Common myeloid progenitor, CD34-positive (primary cell): Measurements from ENCODE around the gene STAT5A.
"Not testable (repeated sequence)": the region's sequence is repeated elsewhere in the genome, so short reads cannot be mapped to it uniquely, and the experiment has no call there.

Source experiments
- CTCF ChIA-PET: fragments of 350-600 bp; sonication (Branson Sonifier 250); formaldehyde crosslinking; loops from one replicate; lab custom pipeline; 2021; ENCODE audit warnings: antibody characterized with exemption; lab: Charles Lee
- POLR2A ChIA-PET: fragments of 350-600 bp; sonication (Branson Sonifier 250); formaldehyde crosslinking; loops from one replicate; lab custom pipeline; 2021; ENCODE audit warnings: antibody characterized with exemption; lab: Charles Lee
- DNase-seq, 3 donors: peaks; one replicate each; pipeline versions ENCODE4 v3.0.0 to v3.0.0-alpha.2; 2013
- H3K27ac ChIP-seq, 2 experiments: 1 replicate in 1 of 2; 2 replicates in 1 of 2; pipeline ENCODE4 v1.7.0; 2013; ENCODE audit warnings: inconsistent platforms in 2 of 2, low read length in 2 of 2, mild to moderate bottlenecking in 2 of 2, low read depth in 1 of 2, moderate library complexity in 1 of 2; ENCODE audit not compliant: severe bottlenecking in 2 of 2, insufficient read depth in 1 of 2, poor library complexity in 1 of 2
- H3K27me3 ChIP-seq, 5 experiments: replicated peaks in 2 of 5; 1 replicate in 3 of 5; 2 replicates in 2 of 5; pipeline versions ENCODE4 v1.6.1 to v1.7.0; 2013; ENCODE audit warnings: low read length in 4 of 5, mild to moderate bottlenecking in 2 of 5, moderate library complexity in 2 of 5, inconsistent platforms in 1 of 5; ENCODE audit not compliant: insufficient read depth in 5 of 5, control insufficient read depth in 4 of 5
- H3K36me3 ChIP-seq, 4 experiments: 1 replicate in 2 of 4; 2 replicates in 2 of 4; pipeline versions ENCODE4 v1.6.1 to v1.7.0; 2013; ENCODE audit warnings: low read length in 3 of 4, control low read depth in 1 of 4, mild to moderate bottlenecking in 1 of 4; ENCODE audit not compliant: control insufficient read depth in 4 of 4, insufficient read depth in 4 of 4
- H3K4me1 ChIP-seq, 4 experiments: 1 replicate in 3 of 4; 2 replicates in 1 of 4; pipeline versions ENCODE4 v1.6.1 to v1.7.1; 2013; ENCODE audit warnings: low read length in 3 of 4, mild to moderate bottlenecking in 3 of 4, control low read depth in 1 of 4, inconsistent platforms in 1 of 4, moderate library complexity in 1 of 4; ENCODE audit not compliant: control insufficient read depth in 4 of 4, insufficient read depth in 4 of 4; ENCODE audit errors: control extremely low read depth in 1 of 4
- H3K4me3 ChIP-seq, 7 experiments: 1 replicate in 4 of 7; 2 replicates in 3 of 7; pipeline versions ENCODE4 v1.5.1 to v1.7.0; 2013; ENCODE audit warnings: mild to moderate bottlenecking in 7 of 7, low read length in 6 of 7, moderate library complexity in 6 of 7, inconsistent platforms in 2 of 7, low read depth in 2 of 7, control low read depth in 1 of 7; ENCODE audit not compliant: insufficient read depth in 4 of 7, control insufficient read depth in 1 of 7; ENCODE audit errors: extremely low read depth in 1 of 7
- H3K9me3 ChIP-seq, 5 experiments: 1 replicate in 4 of 5; 2 replicates in 1 of 5; pipeline versions ENCODE4 v1.6.1 to v1.7.1; 2013; ENCODE audit warnings: low read length in 4 of 5, mild to moderate bottlenecking in 2 of 5, inconsistent platforms in 1 of 5, low read depth in 1 of 5, moderate library complexity in 1 of 5; ENCODE audit not compliant: control insufficient read depth in 4 of 5, insufficient read depth in 2 of 5; ENCODE audit errors: control extremely low read depth in 1 of 5
- WGBS: methylation state at CpG from one replicate; pipeline ENCODE4 v1.1.5; 2013; ENCODE audit not compliant: insufficient coverage; 5-methylcytosine and 5-hydroxymethylcytosine counted together

Gene STAT5A

DNA sequence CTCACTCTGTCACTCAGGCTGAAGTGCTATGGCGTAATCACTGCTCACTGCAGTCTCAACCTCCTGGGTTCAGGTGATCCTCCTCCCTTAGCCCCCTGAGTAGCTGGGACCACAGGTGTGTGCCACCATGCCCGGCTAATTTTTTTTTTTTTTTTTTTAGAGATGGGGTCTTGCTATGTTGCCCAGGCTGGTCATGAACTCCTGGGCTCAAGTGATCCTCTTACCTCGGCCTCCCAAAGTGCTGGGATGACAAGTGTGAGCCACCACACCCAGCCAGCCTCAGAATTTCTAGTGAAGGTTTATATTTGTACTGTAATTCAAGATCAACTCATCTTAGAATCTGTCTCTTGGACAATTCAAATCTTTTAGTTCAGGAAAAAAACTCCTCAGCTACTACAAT lies 44.2 kb upstream of the STAT5A start:
- no CpG with 5 or more reads among the region's 3 CpGs for WGBS
- POLR2A ChIA-PET: interaction anchor here (0.6 kb wide), 1 partner anchor 69 kb away, joined by 5 read pairs; no protein-coding TSS in a partner anchor

DNA sequence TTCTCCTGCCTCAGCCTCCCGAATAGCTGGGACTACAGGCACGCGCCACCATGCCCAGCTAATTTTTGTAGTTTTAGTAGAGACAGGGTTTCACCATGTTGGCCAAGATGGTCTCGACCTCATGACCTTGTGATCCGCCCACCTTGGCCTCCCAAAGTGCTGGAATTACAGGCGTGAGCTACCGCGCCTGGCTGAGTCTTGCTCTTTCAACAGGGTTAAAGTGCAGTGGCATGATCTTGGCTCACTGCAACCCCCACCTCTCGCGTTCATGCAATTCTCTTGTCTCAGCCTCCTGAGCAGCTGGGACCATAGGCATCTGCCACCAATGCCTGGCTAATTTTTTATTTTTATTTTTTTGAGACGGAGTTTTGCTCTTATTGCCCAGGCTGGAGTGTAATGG lies 43.1 kb upstream of the STAT5A start:
- peaks cover 19 to 46% (median 39%) of the 10 kb centered on the region in 4 experiments for H3K4me1 ChIP-seq
- H3K36me3 ChIP-seq, H3K27ac ChIP-seq, H3K4me3 ChIP-seq, H3K9me3 ChIP-seq, H3K27me3 ChIP-seq, DNase-seq: not testable (repeated sequence)
- CTCF ChIA-PET: interaction anchor here (0.7 to 1.4 kb wide), 5 partner anchors 9 to 68 kb away, joined by 3 to 4 read pairs (median 4); no protein-coding TSS in a partner anchor
- 99% methylated on average over 8 of the region's 11 CpGs for WGBS
- POLR2A ChIA-PET: interaction anchor here (0.6 kb wide), 1 partner anchor 29 kb away, joined by 3 read pairs; no protein-coding TSS in a partner anchor

More for the DNA sequence above, 44.2 kb upstream of the STAT5A start:
- not testable (repeated sequence) for H3K27ac ChIP-seq, DNase-seq, H3K9me3 ChIP-seq, H3K36me3 ChIP-seq, H3K4me3 ChIP-seq, H3K27me3 ChIP-seq
- H3K4me1 ChIP-seq: peaks cover 16 to 35% (median 28%) of the 10 kb centered on the region in 4 experiments
- CTCF ChIA-PET: interaction anchor here (0.7 to 1.4 kb wide), 4 partner anchors 14 to 43 kb away, joined by 3 to 5 read pairs (median 4); no protein-coding TSS in a partner anchor

- POLR2A ChIA-PET: interaction anchor here (3.3 kb wide), 1 partner anchor 43 kb away, joined by 19 read pairs; the partner anchor contains the start of gene STAT5A
- WGBS: 58% methylated on average over 5 of the region's 7 CpGs
- Histone ChIP-seq H3K4me1 (peaks cover 23 to 58% (median 49%) of the 10 kb centered on the region in 4 experiments), H3K4me3 (peak overlapping the region in 2 of 7 experiments; percentile 51 to 53), H3K36me3 (no peaks in the 10 kb centered on the region), H3K9me3 (no peaks in the 10 kb centered on the region), H3K27ac (peak overlapping the region; percentile 61 to 82), H3K27me3 (no peaks in the 10 kb centered on the region)
- peak in 2 of 3 donors; percentile 63 to 77 for DNase-seq
- CTCF ChIA-PET: interaction anchor here (1.0 to 6.0 kb wide), 7 partner anchors 10 to 164 kb away, joined by 3 to 66 read pairs (median 6); no protein-coding TSS in a partner anchor
These were observed 41.8 kb upstream of the STAT5A start for GRCh38 chr17:42246515-42246914.

- CTCF ChIA-PET: interaction anchor here (0.8 to 6.0 kb wide), 8 partner anchors 11 to 163 kb away, joined by 3 to 66 read pairs (median 8); partner anchors contain the start of gene STAT5A
- WGBS: 97% methylated on average over 5 of the region's 5 CpGs
- H3K9me3 ChIP-seq: no peaks in the 10 kb centered on the region
- H3K27ac ChIP-seq: peak overlapping the region; percentile 64 to 82
- POLR2A ChIA-PET: interaction anchor here (1.1 to 3.3 kb wide), 2 partner anchors 41 to 71 kb away, joined by 3 to 19 read pairs; partner anchors contain the start of gene STAT5A
- no peaks in the 10 kb centered on the region for H3K36me3 ChIP-seq
- peaks cover 28 to 68% (median 52%) of the 10 kb centered on the region in 4 experiments for H3K4me1 ChIP-seq
- DNase-seq: peak in 2 of 3 donors; percentile 77 to 78
- H3K27me3 ChIP-seq: no peaks in the 10 kb centered on the region
- H3K4me3 ChIP-seq: peak overlapping the region in 3 of 7 experiments; percentile 52 to 65 (median 62)
These were observed 40.6 kb upstream of the STAT5A start for GRCh38 chr17:42247734-42248133.

DNA sequence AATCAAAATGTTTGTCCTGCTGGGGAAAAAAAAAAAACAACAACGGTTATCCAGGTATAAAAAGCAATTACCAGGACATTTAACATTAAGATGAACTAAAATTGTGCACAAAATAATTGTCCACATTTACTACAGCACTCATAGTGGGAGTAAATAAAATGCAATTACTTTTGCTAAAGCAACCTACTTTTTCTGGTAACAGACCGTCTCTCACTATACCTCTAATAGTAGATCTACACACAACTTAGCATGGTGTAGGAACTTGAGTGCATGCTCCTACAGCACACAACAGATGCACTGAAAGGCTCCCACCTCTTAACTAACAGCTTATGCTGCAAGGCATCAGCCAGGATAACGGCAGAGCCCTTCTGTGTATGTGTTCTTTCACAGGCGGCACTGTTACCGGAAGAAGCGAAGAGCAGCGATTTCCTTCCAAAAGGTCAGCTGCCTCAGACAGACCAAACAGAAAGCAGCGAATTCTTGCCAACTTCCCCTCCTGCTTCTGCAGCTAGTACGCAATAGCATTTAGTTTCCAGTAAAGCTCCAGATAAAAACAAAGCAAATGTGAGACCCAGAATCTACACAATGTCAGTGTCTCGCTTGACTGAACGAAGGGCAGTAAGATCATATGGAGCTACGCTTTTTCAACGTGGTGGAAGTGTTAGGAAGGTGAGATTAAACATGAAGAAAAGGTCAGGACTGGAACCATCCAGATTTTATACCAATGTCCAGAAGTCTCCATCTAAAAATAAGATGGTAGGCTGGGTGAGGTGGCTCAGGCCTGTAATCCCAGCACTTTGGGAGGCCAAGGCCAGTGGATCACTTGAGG lies 39.7 kb upstream of the STAT5A start:
- H3K36me3 ChIP-seq: no peaks in the 10 kb centered on the region
- peak overlapping the region; percentile 36 to 82 for H3K27ac ChIP-seq
- H3K4me3 ChIP-seq: peak overlapping the region in 6 of 7 experiments; percentile 37 to 65 (median 56)
- no peaks in the 10 kb centered on the region for H3K9me3 ChIP-seq
- ChIA-PET CTCF (interaction anchor here (0.7 to 6.0 kb wide), 9 partner anchors 10 to 41 kb away, joined by 3 to 66 read pairs (median 5); partner anchors contain the start of gene STAT5A), POLR2A (interaction anchor here (0.6 to 3.3 kb wide), 5 partner anchors 18 to 70 kb away, joined by 3 to 19 read pairs (median 3); partner anchors contain the start of gene STAT5A)
- WGBS: 0% methylated on average over 11 of the region's 13 CpGs
- peaks cover 28 to 77% (median 52%) of the 10 kb centered on the region in 4 experiments for H3K4me1 ChIP-seq
- peak; percentile 90 to 97 (median 96) for DNase-seq
- no peaks in the 10 kb centered on the region for H3K27me3 ChIP-seq

DNA sequence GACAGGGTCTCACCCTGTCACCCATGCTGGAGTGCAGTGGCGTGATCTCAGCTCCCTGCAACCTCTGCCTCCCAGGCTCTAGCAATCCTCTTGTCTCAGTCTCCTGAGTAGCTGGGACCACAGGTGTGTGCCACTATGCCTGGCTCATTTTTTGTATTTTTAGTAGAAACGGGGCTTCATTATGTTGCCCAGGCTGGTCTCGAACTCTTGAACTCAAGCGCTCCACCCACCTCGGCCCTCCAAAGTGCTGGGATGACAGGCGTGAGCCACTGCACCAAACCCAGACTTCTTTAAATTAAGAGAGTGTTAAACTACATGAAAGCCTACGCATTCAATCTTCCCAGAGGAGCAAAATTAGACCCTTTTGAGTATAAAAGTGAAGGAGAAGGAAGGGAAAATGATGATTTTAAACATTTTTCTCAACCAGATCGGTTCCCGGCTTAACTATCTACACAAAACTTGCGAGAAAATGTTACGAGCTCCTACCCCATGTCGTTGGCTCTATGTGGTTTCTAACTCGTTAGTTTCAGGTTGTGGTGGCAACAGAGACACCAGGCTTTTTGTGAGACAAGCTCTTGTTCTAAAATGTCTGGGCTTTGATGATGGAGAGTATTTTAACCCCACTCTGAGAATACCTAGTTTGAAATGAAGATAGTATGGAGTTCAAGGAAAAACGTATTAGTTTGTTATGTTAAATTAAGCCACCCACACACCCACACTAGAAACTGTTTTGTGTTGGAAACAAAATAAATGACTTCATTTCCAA lies 38.4 kb upstream of the STAT5A start:
- ChIA-PET CTCF (interaction anchor here (1.0 to 6.0 kb wide), 7 partner anchors 9 to 153 kb away, joined by 3 to 66 read pairs (median 7); partner anchors contain the start of gene STAT5A), POLR2A (interaction anchor here (1.2 to 1.4 kb wide), 2 partner anchors 39 to 69 kb away, joined by 3 to 4 read pairs; partner anchors contain the start of gene STAT5A)
- Histone ChIP-seq H3K4me3 (peak overlapping the region in 2 of 7 experiments; percentile 6 to 11), H3K27ac (peak overlapping the region in 1 of 2 experiments; percentile 82), H3K9me3 (no peaks in the 10 kb centered on the region), H3K4me1 (peaks cover 28 to 76% (median 54%) of the 10 kb centered on the region in 4 experiments), H3K27me3 (no peaks in the 10 kb centered on the region), H3K36me3 (no peaks in the 10 kb centered on the region)
- peak in 2 of 3 donors; percentile 36 to 51 for DNase-seq
- WGBS: 86% methylated on average over 13 of the region's 14 CpGs
